ENCODE measurements around the gene TFAP2D.

Gene TFAP2D

GRCh38 chr6:50718566-50718965 lies 5.2 kb downstream of the TFAP2D start:
- no peak for ATAC-seq
- TF ChIP-seq ZNF565 (CRISPR knock-in tag; conservative IDR thresholded peaks at IDR 0.05; ENCODE audit: low read depth) (no peak), ZFP30 (CRISPR knock-in tag; IDR thresholded peaks at IDR 0.05) (no peak)

GRCh38 chr6:50720623-50721022 lies 7.3 kb downstream of the TFAP2D start:
- ATAC-seq, result no peak
- no peak for TF ChIP-seq CSRNP3 (CRISPR knock-in tag; IDR thresholded peaks at IDR 0.05)
- no peak for TF ChIP-seq ISL1 (CRISPR knock-in tag; IDR thresholded peaks at IDR 0.05)
- no peak for TF ChIP-seq ARNTL (CRISPR knock-in tag; IDR thresholded peaks at IDR 0.05; ENCODE audit: borderline replicate concordance, low read depth)
- TF ChIP-seq SNAI2 (CRISPR knock-in tag; IDR thresholded peaks at IDR 0.05), result no peak
- no peak for TF ChIP-seq CREB5 (CRISPR knock-in tag; IDR thresholded peaks at IDR 0.05; ENCODE audit: low read depth)
- no peak for TF ChIP-seq ESRRG (CRISPR knock-in tag; IDR thresholded peaks at IDR 0.05)
- TF ChIP-seq ZC3H10 (CRISPR knock-in tag; IDR thresholded peaks at IDR 0.05), result no peak
- no peak for TF ChIP-seq ZNF8 (CRISPR knock-in tag; IDR thresholded peaks at IDR 0.05)
- TF ChIP-seq BACH2 (CRISPR knock-in tag; IDR thresholded peaks at IDR 0.05; ENCODE audit: borderline replicate concordance), result no peak
- no peak for TF ChIP-seq TCF4 (CRISPR knock-in tag; IDR thresholded peaks at IDR 0.05; ENCODE audit: borderline replicate concordance)
- TF ChIP-seq PPARA (CRISPR knock-in tag; IDR thresholded peaks at IDR 0.05; ENCODE audit: borderline replicate concordance), result no peak
- TF ChIP-seq ZNF565 (CRISPR knock-in tag; conservative IDR thresholded peaks at IDR 0.05; ENCODE audit: low read depth), result no peak
- TF ChIP-seq ZFP3 (CRISPR knock-in tag; IDR thresholded peaks at IDR 0.05), result no peak
- TF ChIP-seq CSDC2 (CRISPR knock-in tag; IDR thresholded peaks at IDR 0.05), result no peak
- TF ChIP-seq GLIS3 (CRISPR knock-in tag; IDR thresholded peaks at IDR 0.05), result no peak
- TF ChIP-seq OSR1 (CRISPR knock-in tag; IDR thresholded peaks at IDR 0.05), result no peak
- no peak for TF ChIP-seq PATZ1 (CRISPR knock-in tag; IDR thresholded peaks at IDR 0.05; ENCODE audit: borderline replicate concordance)
- TF ChIP-seq POU6F1 (CRISPR knock-in tag; IDR thresholded peaks at IDR 0.05; ENCODE audit: borderline replicate concordance, low read depth), result no peak
- no peak for TF ChIP-seq ZFP30 (CRISPR knock-in tag; IDR thresholded peaks at IDR 0.05)

GRCh38 chr6:50721978-50722377 lies 8.7 kb downstream of the TFAP2D start:
- no peak for ATAC-seq
- TF ChIP-seq ZFP30 (CRISPR knock-in tag; IDR thresholded peaks at IDR 0.05), result no peak
- TF ChIP-seq TCF4 (CRISPR knock-in tag; IDR thresholded peaks at IDR 0.05; ENCODE audit: borderline replicate concordance), result no peak
- no peak for TF ChIP-seq ZNF8 (CRISPR knock-in tag; IDR thresholded peaks at IDR 0.05)
- no peak for TF ChIP-seq TOX (CRISPR knock-in tag; IDR thresholded peaks at IDR 0.05; ENCODE audit: borderline replicate concordance)

- ATAC-seq, result no peak
- TF ChIP-seq PATZ1 (CRISPR knock-in tag; IDR thresholded peaks at IDR 0.05; ENCODE audit: borderline replicate concordance) (no peak), CREB5 (CRISPR knock-in tag; IDR thresholded peaks at IDR 0.05; ENCODE audit: low read depth) (no peak)
These were observed 9.7 kb downstream of the TFAP2D start for GRCh38 chr6:50722829-50723554.

All from SK-N-SH treated with all-trans-retinoic acid at 6 μM for 48 hours (cell line).